CD14-positive monocyte (primary cell): ENCODE measurements around the gene CADM1. TPM values are rescaled to one million over a fixed set of nuclear protein-coding genes. Genes with fewer than 3 reads are reported as not detected.

Source experiments
- DNase-seq, 3 donors: peaks; one replicate each; pipeline ENCODE4 v3.0.0-alpha.2; 2011 to 2022
- H2AFZ ChIP-seq: 2 replicates; pipeline ENCODE4 v1.6.0; 2012; ENCODE audit warnings: mild to moderate bottlenecking, low read depth, low read length, inconsistent platforms; ENCODE audit not compliant: insufficient read depth, poor library complexity, severe bottlenecking
- H3K27ac ChIP-seq, 2 donors: 1 replicate in 1 of 2; 2 replicates in 1 of 2; pipeline ENCODE4 v1.5.1; 2012 to 2013; ENCODE audit warnings: low read length in 2 of 2, control low read depth in 1 of 2, inconsistent platforms in 1 of 2, low read depth in 1 of 2, mild to moderate bottlenecking in 1 of 2
- H3K27me3 ChIP-seq, 2 donors: one replicate each; pipeline versions ENCODE4 v1.6.0 to v1.6.1; 2011 to 2013; ENCODE audit warnings: low read length in 2 of 2; ENCODE audit not compliant: control insufficient read depth in 2 of 2, insufficient read depth in 2 of 2
- H3K36me3 ChIP-seq, 2 donors: replicated peaks in 1 of 2; 1 replicate in 1 of 2; 2 replicates in 1 of 2; pipeline versions ENCODE4 v1.5.1 to v1.6.1; 2012 to 2013; ENCODE audit warnings: low read length in 2 of 2, control low read depth in 1 of 2, inconsistent platforms in 1 of 2, mild to moderate bottlenecking in 1 of 2; ENCODE audit not compliant: insufficient read depth in 2 of 2, control insufficient read depth in 1 of 2
- H3K4me1 ChIP-seq, 2 donors: 1 replicate in 1 of 2; 2 replicates in 1 of 2; pipeline versions ENCODE4 v1.5.1 to v1.6.1; 2012 to 2013; ENCODE audit warnings: low read length in 2 of 2, control low read depth in 1 of 2, inconsistent platforms in 1 of 2, mild to moderate bottlenecking in 1 of 2, moderate library complexity in 1 of 2; ENCODE audit not compliant: insufficient read depth in 2 of 2, control insufficient read depth in 1 of 2
- H3K4me2 ChIP-seq: replicated peaks from 2 replicates; pipeline ENCODE3; 2012; ENCODE audit warnings: low read length, moderate library complexity, mild to moderate bottlenecking; ENCODE audit not compliant: poor library complexity, severe bottlenecking; ENCODE audit errors: extremely low read depth
- H3K4me3 ChIP-seq, 3 experiments: fragments of 200-600 bp in 1 of 3; sonication (generic) in 1 of 3; replicated peaks in 1 of 3; 1 replicate in 2 of 3; 2 replicates in 1 of 3; pipeline ENCODE4 v1.5.1; 2011 to 2013; ENCODE audit warnings: low read length in 3 of 3, mild to moderate bottlenecking in 3 of 3, control low read depth in 2 of 3, low read depth in 2 of 3, inconsistent platforms in 1 of 3, moderate library complexity in 1 of 3
- H3K79me2 ChIP-seq: 2 replicates; pipeline ENCODE4 v1.6.0; 2012; ENCODE audit warnings: mild to moderate bottlenecking, control low read depth, inconsistent platforms, low read length, moderate library complexity; ENCODE audit not compliant: insufficient read depth
- H3K9ac ChIP-seq: 2 replicates; pipeline ENCODE4 v1.6.0; 2017; ENCODE audit warnings: low read length, mild to moderate bottlenecking; ENCODE audit not compliant: insufficient read depth, poor library complexity, severe bottlenecking
- H3K9me3 ChIP-seq, 2 donors: replicated peaks in 1 of 2; 1 replicate in 1 of 2; 2 replicates in 1 of 2; pipeline versions ENCODE4 v1.5.1 to v1.6.1; 2012 to 2013; ENCODE audit warnings: low read length in 2 of 2, control low read depth in 1 of 2; ENCODE audit not compliant: control insufficient read depth in 1 of 2, insufficient read depth in 1 of 2
- H4K20me1 ChIP-seq: 2 replicates; pipeline ENCODE4 v1.6.0; 2012; ENCODE audit warnings: mild to moderate bottlenecking, low read length, control low read depth, moderate library complexity; ENCODE audit not compliant: insufficient read depth
- H3K27ac Mint-ChIP-seq, 7 donors: one replicate each; pipeline ENCODE4 v1.8.0; 2020; ENCODE audit warnings: mild to moderate bottlenecking in 7 of 7, mixed read lengths in 7 of 7, moderate library complexity in 6 of 7, inconsistent platforms in 2 of 7
- H3K27me3 Mint-ChIP-seq, 3 donors: one replicate each; pipeline ENCODE4 v1.8.0; 2021 to 2022; ENCODE audit warnings: low read depth in 3 of 3, mild to moderate bottlenecking in 3 of 3, mixed read lengths in 3 of 3, moderate library complexity in 3 of 3, inconsistent platforms in 1 of 3
- H3K36me3 Mint-ChIP-seq, 2 donors: one replicate each; pipeline ENCODE4 v1.8.0; 2020; ENCODE audit warnings: mixed read lengths in 2 of 2, inconsistent platforms in 1 of 2, mild to moderate bottlenecking in 1 of 2
- H3K4me1 Mint-ChIP-seq: one replicate; pipeline ENCODE4 v1.8.0; 2020; ENCODE audit warnings: mild to moderate bottlenecking, mixed read lengths
- H3K4me3 Mint-ChIP-seq, 2 donors: one replicate each; pipeline ENCODE4 v1.8.0; 2020; ENCODE audit warnings: mild to moderate bottlenecking in 2 of 2, mixed read lengths in 2 of 2, moderate library complexity in 1 of 2
- H3K9me3 Mint-ChIP-seq, 7 donors: one replicate each; pipeline ENCODE4 v1.8.0; 2020 to 2022; ENCODE audit warnings: mixed read lengths in 7 of 7, mild to moderate bottlenecking in 6 of 7, moderate library complexity in 6 of 7, inconsistent platforms in 2 of 7
- CTCF ChIP-seq: fragments of 200-600 bp; IDR thresholded peaks from one replicate; pipeline ENCODE4 v1.8.0; 2022; ENCODE audit warnings: antibody characterized with exemption, mild to moderate bottlenecking
- WGBS: methylation state at CpG from one replicate; pipeline ENCODE4 v1.1.5; 2013; ENCODE audit warnings: missing lambda C conversion rate; ENCODE audit not compliant: insufficient coverage; 5-methylcytosine and 5-hydroxymethylcytosine counted together
- intact Hi-C, 2 donors: fragments of 100-400 bp; cut with micrococcal nuclease; formaldehyde crosslinking; loops; one replicate each; pipeline versions ENCODE4 v1.15.0 to v1.15.1; 2023
- polyA plus RNA-seq, 3 donors: library from polyadenylated mRNA; depleted of rRNA in 1 of 3; unstranded in 2 of 3; stranded (reverse) in 1 of 3; fragments of 300-500 nt in 2 of 3; fragments of >200 nt in 1 of 3; fragmentation: Illumina TruSeq in 2 of 3; gene quantifications; 1 replicate in 2 of 3; 2 replicates in 1 of 3; pipeline ENCODE4 v1.2.3, GENCODE V29; 2012 to 2021

Gene CADM1
- polyA plus RNA-seq, 3 donors, result not detected

DNA sequence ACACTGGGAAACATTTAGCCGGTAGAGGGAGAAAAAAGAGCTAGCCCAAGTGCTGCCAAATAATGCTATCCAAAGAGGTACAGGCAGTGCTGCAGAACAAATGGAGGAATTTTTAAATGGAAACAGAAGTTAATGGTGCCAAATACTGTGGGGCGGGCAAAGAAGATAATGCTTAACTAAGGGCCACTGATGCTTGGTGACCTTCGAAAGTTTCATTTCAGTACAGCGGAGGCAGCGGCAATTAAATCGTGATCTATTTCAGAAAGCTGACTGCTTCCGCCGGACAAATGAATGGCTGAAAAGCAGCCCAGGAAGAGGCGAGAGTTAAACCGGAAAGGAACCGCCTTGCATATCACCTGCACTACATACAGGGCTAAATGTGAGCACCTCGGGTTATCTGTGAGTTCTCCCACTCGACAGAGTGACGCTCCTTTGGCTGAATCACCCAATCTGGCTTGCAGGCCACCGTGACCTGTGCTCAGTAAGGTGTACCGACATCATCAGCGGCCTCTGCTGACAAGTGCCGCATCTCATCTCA lies 42.1 kb downstream of the CADM1 start:
- Histone ChIP-seq H3K4me2 (no peak overlapping the region), H3K9ac (no peak overlapping the region), H3K36me3 (no peaks in the 10 kb centered on the region), H3K9me3 (no peaks in the 10 kb centered on the region), H2AFZ (no peak overlapping the region), H4K20me1 (no peaks in the 10 kb centered on the region), H3K27me3 (no peaks in the 10 kb centered on the region), H3K79me2 (no peaks in the 10 kb centered on the region), H3K4me1 (no peaks in the 10 kb centered on the region), H3K4me3 (no peak overlapping the region), H3K27ac (no peak overlapping the region)
- Mint-ChIP-seq H3K4me3 (no peak overlapping the region), H3K36me3 (no peaks in the 10 kb centered on the region), H3K4me1 (no peaks in the 10 kb centered on the region), H3K27ac (no peak overlapping the region), H3K9me3 (peaks cover 0 to 1% (median 0%) of the 10 kb centered on the region in 7 donors), H3K27me3 (peaks cover 2 to 9% (median 4%) of the 10 kb centered on the region in 3 donors)
- 93% methylated on average over 12 of the region's 18 CpGs for WGBS
- no peak for DNase-seq
- no peak for TF ChIP-seq CTCF
- intact Hi-C loops, result no loop called here

- Histone ChIP-seq H3K27ac (no peak overlapping the region), H3K79me2 (no peaks in the 10 kb centered on the region), H3K9ac (no peak overlapping the region), H3K4me2 (no peak overlapping the region), H2AFZ (no peak overlapping the region), H3K27me3 (no peaks in the 10 kb centered on the region), H3K4me3 (no peak overlapping the region), H3K4me1 (no peaks in the 10 kb centered on the region), H3K36me3 (no peaks in the 10 kb centered on the region), H3K9me3 (no peaks in the 10 kb centered on the region), H4K20me1 (no peaks in the 10 kb centered on the region)
- whole genome bisulfite sequencing, result no CpG with 5 or more reads among the region's 1 CpG
- Mint-ChIP-seq H3K36me3 (no peaks in the 10 kb centered on the region), H3K4me3 (no peak overlapping the region), H3K4me1 (no peaks in the 10 kb centered on the region), H3K27ac (no peak overlapping the region), H3K9me3 (no peaks in the 10 kb centered on the region), H3K27me3 (peaks cover 2 to 10% (median 4%) of the 10 kb centered on the region in 3 donors)
- intact Hi-C loops, result no loop called here
- no peak for DNase-seq
- no peak for TF ChIP-seq CTCF
Measured at GRCh38 chr11:115460512-115460911, 43.7 kb downstream of the CADM1 start.
